PFSK-1 (cell line): Measurements from ENCODE around the gene ERI3.

Experiments
- POLR2AphosphoS5 ChIP-seq: IDR thresholded peaks from 2 replicates; pipeline ENCODE4 v1.6.1; 2012; ENCODE audit warnings: low read depth, mild to moderate bottlenecking, control low read depth, low read length, moderate library complexity
- REST ChIP-seq, 2 experiments: IDR thresholded peaks; 2 replicates each; pipeline versions ENCODE4 v1.6.1 to v1.8.0; 2011 to 2012; ENCODE audit warnings: low read depth in 2 of 2, low read length in 2 of 2, control low read depth in 1 of 2, inconsistent platforms in 1 of 2, mild to moderate bottlenecking in 1 of 2, moderate library complexity in 1 of 2; ENCODE audit not compliant: insufficient read depth in 1 of 2
- TAF1 ChIP-seq: IDR thresholded peaks from 2 replicates; pipeline ENCODE4 v1.6.1; 2012; ENCODE audit warnings: low read length, control low read depth, borderline replicate concordance; ENCODE audit not compliant: insufficient read depth

- no peak for TF ChIP-seq POLR2AphosphoS5
- TF ChIP-seq TAF1: peak; percentile 57; the same call in 1 of the 2 replicates
- no peak for TF ChIP-seq REST (IDR thresholded peaks at IDR 0.05; ENCODE audit: insufficient read depth in 1 of 2, low read depth in 2 of 2, low read length in 2 of 2)
Observed at GRCh38 chr1:44354840-44355581, at the start of gene ERI3.
